ENCODE data around the gene VCX3A. TPM values are rescaled to one million over a fixed set of nuclear protein-coding genes. Genes with fewer than 3 reads are reported as not detected.
"Not testable (repeated sequence)": the region's sequence is repeated elsewhere in the genome, so short reads cannot be mapped to it uniquely, and the experiment has no call there.

The VCX3A gene
- under 1 TPM in 1 of 3 donors, not detected in 2; 0.20 TPM for polyA plus RNA-seq (ENCODE audit: insufficient read length in 3 of 3)
- long read RNA-seq, donor 1: 0 reads
- long read RNA-seq, donor 2: 0 reads
- long read RNA-seq, donor 3: 0 reads
- long read RNA-seq, donor 4: 0 reads
- long read RNA-seq, donor 5: 0 reads
- long read RNA-seq, donor 6: 0 reads
- long read RNA-seq, donor 7: 0 reads
- long read RNA-seq, donor 8: 0 reads
- long read RNA-seq, donor 9: 0 reads
- long read RNA-seq, donor 10: 0 reads
- long read RNA-seq, donor 11: 0 reads
- long read RNA-seq, donor 12: 0 reads
- long read RNA-seq, donor 13: 0 reads
- long read RNA-seq, donor 14: 0 reads
- long read RNA-seq, donor 15: 0 reads
- long read RNA-seq, donor 16: 0 reads

- DNase-seq (ENCODE audit: extremely low read depth in 1 of 11, low read depth in 9 of 11, low spot score in 4 of 11): not testable (repeated sequence)
Observed at GRCh38 chrX:6535018-6535417, at the start of gene VCX3A. Gene VCX3A (minus strand): TSS chrX:6535118. CDS start chrX:6534497, 621 bp downstream.

GRCh38 chrX:6574762-6575161, 39.8 kb upstream of the VCX3A start:
- DNase-seq (ENCODE audit: extremely low read depth in 1 of 11, low read depth in 9 of 11, low spot score in 4 of 11): no peak

- no peak for DNase-seq (ENCODE audit: extremely low read depth in 1 of 11, low read depth in 9 of 11, low spot score in 4 of 11)
Observed at GRCh38 chrX:6568031-6568430, 33.1 kb upstream of the VCX3A start.

GRCh38 chrX:6558979-6559378, 24.1 kb upstream of the VCX3A start:
- DNase-seq (ENCODE audit: extremely low read depth in 1 of 11, low read depth in 9 of 11, low spot score in 4 of 11): no peak

DNA sequence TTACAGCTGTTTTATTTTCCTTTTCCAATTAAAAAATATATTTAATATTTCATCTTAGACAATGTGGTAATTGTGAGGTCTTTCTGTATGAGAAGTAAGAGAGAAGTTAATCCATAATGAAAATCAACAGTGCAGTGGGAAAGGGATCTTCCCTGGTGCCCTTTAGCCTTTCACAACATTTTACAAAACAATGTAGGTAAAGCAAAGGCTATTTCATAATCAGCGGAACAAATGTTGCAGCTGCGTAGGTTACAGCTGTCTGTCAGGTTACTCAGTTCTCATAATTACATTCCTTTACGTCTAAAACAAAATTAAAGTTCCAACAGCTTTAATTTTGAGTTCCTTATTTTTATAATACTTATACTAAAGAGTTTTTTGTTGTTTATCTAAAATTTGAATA, 22.8 kb upstream of the VCX3A start:
- no peak for DNase-seq (ENCODE audit: extremely low read depth in 1 of 11, low read depth in 9 of 11, low spot score in 4 of 11)

DNA sequence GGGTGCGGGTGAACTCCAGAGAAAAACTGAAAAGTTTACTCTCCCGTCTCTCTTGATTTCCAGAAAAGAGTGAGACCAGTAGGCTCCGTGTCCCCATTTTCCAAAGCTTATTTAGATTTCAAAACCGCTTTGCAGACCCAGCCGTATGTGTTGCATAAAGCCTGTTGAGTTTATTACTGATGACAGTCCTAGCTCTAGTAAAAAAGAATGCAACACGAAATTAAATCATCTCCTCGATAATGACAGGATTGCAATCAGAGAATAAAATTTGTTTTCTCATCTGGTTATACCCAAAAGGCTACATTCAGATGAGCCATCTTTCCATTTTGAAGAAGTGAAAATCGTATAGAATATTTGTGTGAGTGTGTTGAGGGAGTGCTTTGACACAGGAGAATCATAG, 16.1 kb upstream of the VCX3A start:
- DNase-seq (ENCODE audit: extremely low read depth in 1 of 11, low read depth in 9 of 11, low spot score in 4 of 11): no peak

GRCh38 chrX:6545712-6546111, 10.8 kb upstream of the VCX3A start:
- no peak for DNase-seq (ENCODE audit: extremely low read depth in 1 of 11, low read depth in 9 of 11, low spot score in 4 of 11)

- no peak for DNase-seq (ENCODE audit: extremely low read depth in 1 of 11, low read depth in 9 of 11, low spot score in 4 of 11)
Observed at GRCh38 chrX:6526564-6527136, 8.3 kb downstream of the VCX3A start.

DNA sequence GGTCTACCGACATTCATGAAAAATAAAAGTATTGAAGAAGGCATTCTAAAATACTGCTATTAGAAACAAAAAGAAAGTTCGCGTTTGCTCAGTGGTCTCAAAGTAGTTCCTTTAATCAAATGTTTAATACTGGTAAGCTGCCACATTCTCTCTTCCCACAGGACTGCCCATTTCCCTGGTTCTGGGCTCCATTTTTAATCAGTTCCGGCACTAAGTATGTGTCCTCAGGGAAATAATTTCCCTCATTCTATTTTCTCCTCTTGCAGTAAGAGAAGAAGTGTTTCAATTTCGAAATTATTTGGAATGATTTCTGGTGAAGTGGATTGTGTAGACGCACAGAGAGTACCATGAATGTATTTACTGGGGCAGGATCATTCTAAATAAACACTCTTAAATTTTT, 17.5 kb downstream of the VCX3A start:
- DNase-seq (ENCODE audit: extremely low read depth in 1 of 11, low read depth in 9 of 11, low spot score in 4 of 11): no peak

- no peak for DNase-seq (ENCODE audit: extremely low read depth in 1 of 11, low read depth in 9 of 11, low spot score in 4 of 11)
Observed at GRCh38 chrX:6506444-6506843, 28.5 kb downstream of the VCX3A start.

- peak in 2 of 11 donors; percentile 4 to 11 for DNase-seq (ENCODE audit: extremely low read depth in 1 of 11, low read depth in 9 of 11, low spot score in 4 of 11)
Observed at GRCh38 chrX:6505960-6506359, 29.0 kb downstream of the VCX3A start.

DNA sequence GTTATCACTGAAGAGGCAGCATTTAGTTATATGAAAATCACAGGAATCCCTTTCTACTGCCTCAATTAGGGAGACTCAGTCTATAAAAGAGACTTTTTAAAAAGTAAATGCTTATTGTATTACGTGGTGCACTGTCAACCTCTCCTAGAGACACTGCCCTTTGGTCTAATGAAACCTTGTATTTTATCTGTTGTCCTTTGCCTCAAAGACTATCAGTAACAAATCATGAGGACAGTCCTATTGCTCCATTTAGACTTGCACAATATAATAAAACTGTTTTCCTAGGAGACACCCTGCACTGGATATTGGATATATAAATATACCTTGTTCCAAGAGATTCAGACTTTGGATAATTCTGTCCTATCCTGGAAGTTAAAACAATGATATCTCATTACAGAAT, 34.2 kb downstream of the VCX3A start:
- DNase-seq (ENCODE audit: extremely low read depth in 1 of 11, low read depth in 9 of 11, low spot score in 4 of 11): no peak

- no peak for DNase-seq (ENCODE audit: extremely low read depth in 1 of 11, low read depth in 9 of 11, low spot score in 4 of 11)
Observed at GRCh38 chrX:6498324-6498723, 36.6 kb downstream of the VCX3A start.
